Measurements from ENCODE around the gene TICAM1. TPM values are rescaled to one million over a fixed set of nuclear protein-coding genes. Genes with fewer than 3 reads are reported as not detected.

The TICAM1 gene
- total and polyA plus RNA-seq, 2 of the 8 experiments (the other 6 are each of a cell fraction or from before 2014, with no cell fraction given): 0.41 to 0.65 TPM

GRCh38 chr19:4859697-4860096 is 28.2 kb upstream of the TICAM1 start:
- Histone ChIP-seq H3K27ac (ENCODE audit: low read depth, low read length) (no peak overlapping the region), H4K5ac (ENCODE audit: insufficient read length, low read depth, low read length) (no peak overlapping the region), H4K8ac (ENCODE audit: extremely low read depth, insufficient read depth, low read length) (no peak overlapping the region), H2BK5ac (ENCODE audit: low read depth, low read length) (no peak overlapping the region; the same call in 1 of the 2 replicates), H2AFZ (ENCODE audit: low read length) (no peak overlapping the region), H3K79me2 (ENCODE audit: control insufficient read depth in 1 of 2, insufficient read depth in 2 of 2, low read length in 2 of 2) (no peaks in the 10 kb centered on the region), H3K56ac (replicated peaks; ENCODE audit: insufficient read length, low read depth, low read length) (no peak overlapping the region), H2AK5ac (ENCODE audit: low read depth, low read length) (no peak overlapping the region), H3K9ac (replicated peaks in 1 of 4; ENCODE audit: extremely low read depth in 1 of 4, low read depth in 3 of 4, low read length in 3 of 4) (no peak overlapping the region), H2BK12ac (ENCODE audit: low read depth, low read length) (no peak overlapping the region), H3K23me2 (ENCODE audit: low read depth, low read length) (no peaks in the 10 kb centered on the region), H3K18ac (ENCODE audit: extremely low read depth, low read length) (no peak overlapping the region), H3K4me3 (ENCODE audit: extremely low read depth in 1 of 4, insufficient read depth in 2 of 4, low read depth in 3 of 4, low read length in 4 of 4) (no peak overlapping the region), H3K4ac (replicated peaks; ENCODE audit: insufficient read length, low read depth, low read length) (no peak overlapping the region), H2BK120ac (replicated peaks; ENCODE audit: low read depth, low read length) (no peak overlapping the region), H4K91ac (replicated peaks; ENCODE audit: insufficient read length, low read length) (no peak overlapping the region), H3K79me1 (ENCODE audit: low read depth, low read length) (no peaks in the 10 kb centered on the region), H3K23ac (ENCODE audit: insufficient read length) (no peak overlapping the region), H3K4me1 (replicated peaks in 1 of 4; ENCODE audit: control insufficient read depth in 3 of 4, insufficient read depth in 4 of 4, low read length in 3 of 4) (no peaks in the 10 kb centered on the region), H3K36me3 (ENCODE audit: control insufficient read depth in 2 of 4, insufficient read depth in 4 of 4, low read length in 3 of 4) (peaks cover 5 to 31% (median 8%) of the 10 kb centered on the region in 4 experiments; a peak in 7 of 8 replicates), H3K4me2 (ENCODE audit: insufficient read depth in 1 of 2, low read depth in 2 of 2, low read length in 2 of 2) (no peak overlapping the region), H3K9me3 (ENCODE audit: insufficient read depth in 2 of 2, low read depth in 1 of 2, low read length in 1 of 2) (no peaks in the 10 kb centered on the region), H2BK15ac (ENCODE audit: low read length) (no peak overlapping the region), H4K20me1 (replicated peaks in 1 of 2; ENCODE audit: control insufficient read depth in 1 of 2, insufficient read depth in 2 of 2, low read length in 2 of 2) (peaks cover 0 to 7% of the 10 kb centered on the region in 2 experiments), H3K27me3 (replicated peaks in 1 of 4; ENCODE audit: control insufficient read depth in 3 of 4, extremely low read depth in 1 of 4, insufficient read depth in 3 of 4, low read length in 3 of 4) (no peaks in the 10 kb centered on the region), H3K14ac (ENCODE audit: insufficient read length) (no peak overlapping the region), H2BK20ac (ENCODE audit: low read length) (no peak overlapping the region)
- DNase-seq (ENCODE audit: low read depth in 1 of 2, low spot score in 2 of 2) (no peak), FAIRE-seq (no peak)
- WGBS, 2 experiments (ENCODE audit: extremely low coverage in 1 of 2, insufficient coverage in 1 of 2, insufficient read length in 1 of 2, insufficient replicate concordance in 2 of 2, low coverage in 1 of 2, low lambda C conversion rate in 2 of 2, missing lambda C conversion rate in 1 of 2): 94% methylated on average over 11 of the region's 11 CpGs; no CpG with 5 or more reads in 1 of the 2 experiments
- no peak for TF ChIP-seq ZNF274 (IDR thresholded peaks at IDR 0.05; ENCODE audit: borderline replicate concordance, extremely low read depth, low read length)
- no peak for TF ChIP-seq TAF7 (optimal IDR thresholded peaks at IDR 0.05; ENCODE audit: borderline replicate concordance, low read depth, low read length)
- no peak for TF ChIP-seq KDM4A (IDR thresholded peaks at IDR 0.05; ENCODE audit: low read depth, low read length, severe bottlenecking)
- TF ChIP-seq, protein P1, sequence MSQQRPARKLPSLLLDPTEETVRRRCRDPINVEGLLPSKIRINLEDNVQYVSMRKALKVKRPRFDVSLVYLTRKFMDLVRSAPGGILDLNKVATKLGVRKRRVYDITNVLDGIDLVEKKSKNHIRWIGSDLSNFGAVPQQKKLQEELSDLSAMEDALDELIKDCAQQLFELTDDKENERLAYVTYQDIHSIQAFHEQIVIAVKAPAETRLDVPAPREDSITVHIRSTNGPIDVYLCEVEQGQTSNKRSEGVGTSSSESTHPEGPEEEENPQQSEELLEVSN (IDR thresholded peaks at IDR 0.05): no peak
- TF ChIP-seq SP1 (IDR thresholded peaks at IDR 0.05; ENCODE audit: low read depth, low read length): no peak
- TF ChIP-seq CBX8 (IDR thresholded peaks at IDR 0.05; ENCODE audit: borderline replicate concordance, low read depth, low read length): no peak
- no peak for TF ChIP-seq SIN3A (conservative IDR thresholded peaks at IDR 0.05 in 1 of 2, IDR thresholded peaks at IDR 0.05 in 1 of 2; ENCODE audit: low read depth in 1 of 2, low read length in 2 of 2)
- TF ChIP-seq HDAC6 (IDR thresholded peaks at IDR 0.05; ENCODE audit: low read depth, low read length): no peak
- TF ChIP-seq YY1 (IDR thresholded peaks at IDR 0.05; ENCODE audit: low read depth, low read length): no peak
- TF ChIP-seq EP300 (IDR thresholded peaks at IDR 0.05; ENCODE audit: borderline replicate concordance in 1 of 2, low read depth in 2 of 2, low read length in 2 of 2): no peak
- ChIA-PET CTCF (ENCODE audit: partially characterized antibody) (interaction anchor here (1.0 to 3.8 kb wide), 5 partner anchors 9 to 172 kb away, joined by 3 to 17 read pairs (median 5); no protein-coding TSS in a partner anchor), POLR2A (ENCODE audit: partially characterized antibody) (interaction anchor here (0.6 to 1.9 kb wide), 4 partner anchors 7 to 314 kb away, joined by 3 to 4 read pairs (median 4); partner anchors contain the start of gene PLIN3)

All from H1 (cell line).